ENCODE data around the gene DHPS. TPM values are rescaled to one million over a fixed set of nuclear protein-coding genes. Genes with fewer than 3 reads are reported as not detected.
A peak's percentile ranks its signal among the peaks of the same experiment; 100 is the strongest.

The DHPS gene
- total and polyA plus RNA-seq, 2 of the 13 experiments (the other 11 are each of a cell fraction or from before 2014, with no cell fraction given): 43.3 to 84.3 TPM

GRCh38 chr19:12723641-12724426, 42.2 kb upstream of the DHPS start, which contains the start of gene TNPO2 (continued):
- TF ChIP-seq POLR2AphosphoS5 (IDR thresholded peaks at IDR 0.05; ENCODE audit: low read depth, low read length) (peak; percentile 72), ZBTB7B (CRISPR knock-in tag; IDR thresholded peaks at IDR 0.05) (peak; percentile 84), KMT2A (CRISPR knock-in tag; IDR thresholded peaks at IDR 0.05) (peak; percentile 64; the same call in 1 of the 2 replicates), ZNF331 (CRISPR knock-in tag; IDR thresholded peaks at IDR 0.05) (0 out of 2 replicates have a peak, but pooled peaks have one; percentile 48), SAP130 (CRISPR knock-in tag; IDR thresholded peaks at IDR 0.05; ENCODE audit: low read depth) (peak; percentile 89), ZNF891 (CRISPR knock-in tag; IDR thresholded peaks at IDR 0.05) (0 out of 2 replicates have a peak, but pooled peaks have one; percentile 25), TSC22D2 (CRISPR knock-in tag; IDR thresholded peaks at IDR 0.05; ENCODE audit: borderline replicate concordance) (0 out of 2 replicates have a peak, but pooled peaks have one; percentile 36), ZKSCAN5 (CRISPR knock-in tag; IDR thresholded peaks at IDR 0.05) (no peak), IKZF4 (CRISPR knock-in tag; IDR thresholded peaks at IDR 0.05; ENCODE audit: borderline replicate concordance, low read depth, not compliant biosample characterization) (peak; percentile 53), ZNF883 (CRISPR knock-in tag; IDR thresholded peaks at IDR 0.05; ENCODE audit: not compliant biosample characterization) (peak; percentile 36), ZNF792 (CRISPR knock-in tag; IDR thresholded peaks at IDR 0.05) (peak; percentile 77), GMEB1 (CRISPR knock-in tag; IDR thresholded peaks at IDR 0.05; ENCODE audit: borderline replicate concordance) (peak; percentile 55; the same call in 1 of the 2 replicates), HDAC1 (CRISPR knock-in tag; IDR thresholded peaks at IDR 0.05) (peak; percentile 71; the same call in 1 of the 2 replicates), SALL2 (CRISPR knock-in tag; IDR thresholded peaks at IDR 0.05) (no peak)
- TF ChIP-seq, protein P1, sequence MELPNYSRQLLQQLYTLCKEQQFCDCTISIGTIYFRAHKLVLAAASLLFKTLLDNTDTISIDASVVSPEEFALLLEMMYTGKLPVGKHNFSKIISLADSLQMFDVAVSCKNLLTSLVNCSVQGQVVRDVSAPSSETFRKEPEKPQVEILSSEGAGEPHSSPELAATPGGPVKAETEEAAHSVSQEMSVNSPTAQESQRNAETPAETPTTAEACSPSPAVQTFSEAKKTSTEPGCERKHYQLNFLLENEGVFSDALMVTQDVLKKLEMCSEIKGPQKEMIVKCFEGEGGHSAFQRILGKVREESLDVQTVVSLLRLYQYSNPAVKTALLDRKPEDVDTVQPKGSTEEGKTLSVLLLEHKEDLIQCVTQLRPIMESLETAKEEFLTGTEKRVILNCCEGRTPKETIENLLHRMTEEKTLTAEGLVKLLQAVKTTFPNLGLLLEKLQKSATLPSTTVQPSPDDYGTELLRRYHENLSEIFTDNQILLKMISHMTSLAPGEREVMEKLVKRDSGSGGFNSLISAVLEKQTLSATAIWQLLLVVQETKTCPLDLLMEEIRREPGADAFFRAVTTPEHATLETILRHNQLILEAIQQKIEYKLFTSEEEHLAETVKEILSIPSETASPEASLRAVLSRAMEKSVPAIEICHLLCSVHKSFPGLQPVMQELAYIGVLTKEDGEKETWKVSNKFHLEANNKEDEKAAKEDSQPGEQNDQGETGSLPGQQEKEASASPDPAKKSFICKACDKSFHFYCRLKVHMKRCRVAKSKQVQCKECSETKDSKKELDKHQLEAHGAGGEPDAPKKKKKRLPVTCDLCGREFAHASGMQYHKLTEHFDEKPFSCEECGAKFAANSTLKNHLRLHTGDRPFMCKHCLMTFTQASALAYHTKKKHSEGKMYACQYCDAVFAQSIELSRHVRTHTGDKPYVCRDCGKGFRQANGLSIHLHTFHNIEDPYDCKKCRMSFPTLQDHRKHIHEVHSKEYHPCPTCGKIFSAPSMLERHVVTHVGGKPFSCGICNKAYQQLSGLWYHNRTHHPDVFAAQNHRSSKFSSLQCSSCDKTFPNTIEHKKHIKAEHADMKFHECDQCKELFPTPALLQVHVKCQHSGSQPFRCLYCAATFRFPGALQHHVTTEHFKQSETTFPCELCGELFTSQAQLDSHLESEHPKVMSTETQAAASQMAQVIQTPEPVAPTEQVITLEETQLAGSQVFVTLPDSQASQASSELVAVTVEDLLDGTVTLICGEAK (IDR thresholded peaks at IDR 0.05): no peak
- TF ChIP-seq, protein P1 (CRISPR knock-in tag; IDR thresholded peaks at IDR 0.05): 0 out of 2 replicates have a peak, but pooled peaks have one; percentile 34
